ENCODE results near the gene HUS1B.
"Not testable (repeated sequence)": the region's sequence is repeated elsewhere in the genome, so short reads cannot be mapped to it uniquely, and the experiment has no call there.

The HUS1B gene

DNA sequence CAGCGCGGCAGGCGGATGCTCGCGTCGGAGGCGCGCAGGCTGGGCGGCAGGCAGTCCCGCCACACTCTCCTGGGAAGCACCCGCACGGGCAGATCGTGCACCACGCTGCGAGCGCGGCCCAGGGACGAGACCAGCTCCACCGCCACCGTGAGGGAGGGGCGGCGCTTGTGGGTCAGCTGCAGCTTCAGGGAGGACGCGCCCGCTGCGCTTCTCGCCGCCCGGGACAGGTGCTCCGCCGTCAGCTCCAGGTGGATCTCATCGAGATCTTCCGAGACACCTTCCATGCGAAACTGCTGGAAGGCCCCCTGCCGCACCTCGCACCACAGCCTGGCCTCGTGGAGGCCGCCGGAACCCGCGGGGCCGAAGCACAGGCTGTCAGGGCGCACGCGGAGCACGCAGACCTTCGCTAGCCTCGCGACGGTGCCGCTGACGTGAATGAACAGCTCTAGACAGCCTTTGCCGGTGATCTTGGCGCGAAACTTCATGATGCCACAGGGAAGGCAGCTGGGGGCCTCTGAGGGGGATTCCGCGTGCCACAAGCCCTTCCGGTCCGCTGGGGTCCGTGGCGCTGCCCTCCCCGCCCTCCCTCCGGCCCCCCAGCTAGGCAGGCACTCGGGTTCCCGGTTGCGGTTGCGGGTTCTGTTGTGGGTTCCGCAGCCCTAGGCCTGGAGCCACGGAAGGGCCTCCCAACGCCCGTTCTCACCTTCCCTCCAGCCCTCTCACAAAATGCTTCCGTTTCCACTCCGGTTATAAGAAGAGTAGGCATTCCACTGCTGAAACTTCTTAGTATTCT, at the start of gene HUS1B:
Gene HUS1B (minus strand): TSS at position 641 of the 793 bp plus-strand sequence. CDS start 156 bp downstream, at position 485.
- no peak within 1 kb of the TSS for H3K27ac ChIP-seq

GRCh38 chr6:706146-706545, 49.2 kb upstream of the HUS1B start:
- peaks cover 0 to 11% (median 9%) of the 10 kb centered on the region in 10 experiments; a peak in 11 of 20 replicates for H3K4me1 ChIP-seq
- H3K36me3 ChIP-seq: no peaks in the 10 kb centered on the region
- H3K9ac ChIP-seq: no peak overlapping the region
- no peak overlapping the region for H3K27ac ChIP-seq
- no peak overlapping the region for H3K4me3 ChIP-seq
- no peaks in the 10 kb centered on the region for H3K27me3 ChIP-seq
- no peak overlapping the region for H3K4me2 ChIP-seq
- H4K20me1 ChIP-seq: no peaks in the 10 kb centered on the region
- H3K9me3 ChIP-seq (replicated peaks in 1 of 11): no peaks in the 10 kb centered on the region
- no peak for TF ChIP-seq Cebpa-rat (IDR thresholded peaks at IDR 0.05)

More for the DNA sequence above, at the start of gene HUS1B:
- Histone ChIP-seq H3K9me3 (replicated peaks in 1 of 11) (peaks cover 4 to 34% (median 22%) of the 10 kb centered on the region in 11 experiments; a peak in 19 of 22 replicates), H3K4me3 (no peak within 1 kb of the TSS), H3K27me3 (no peaks in the 10 kb centered on the region), H4K20me1 (peaks cover 0 to 34% (median 0%) of the 10 kb centered on the region in 11 experiments; a peak in 7 of 22 replicates), H3K9ac (no peak within 1 kb of the TSS), H3K4me1 (peaks cover 0 to 12% (median 5%) of the 10 kb centered on the region in 10 experiments; a peak in 12 of 20 replicates), H3K36me3 (peaks cover 12 to 41% (median 16%) of the 10 kb centered on the region in 11 experiments), H3K4me2 (no peak within 1 kb of the TSS)
- peak in 1 of 11 experiments; percentile 6; a peak in 1 of 22 replicates for TF ChIP-seq Cebpa-rat (IDR thresholded peaks at IDR 0.05)

GRCh38 chr6:705047-705446, 48.1 kb upstream of the HUS1B start:
- no peak overlapping the region for H3K4me2 ChIP-seq
- no peak for TF ChIP-seq Cebpa-rat (IDR thresholded peaks at IDR 0.05)

DNA sequence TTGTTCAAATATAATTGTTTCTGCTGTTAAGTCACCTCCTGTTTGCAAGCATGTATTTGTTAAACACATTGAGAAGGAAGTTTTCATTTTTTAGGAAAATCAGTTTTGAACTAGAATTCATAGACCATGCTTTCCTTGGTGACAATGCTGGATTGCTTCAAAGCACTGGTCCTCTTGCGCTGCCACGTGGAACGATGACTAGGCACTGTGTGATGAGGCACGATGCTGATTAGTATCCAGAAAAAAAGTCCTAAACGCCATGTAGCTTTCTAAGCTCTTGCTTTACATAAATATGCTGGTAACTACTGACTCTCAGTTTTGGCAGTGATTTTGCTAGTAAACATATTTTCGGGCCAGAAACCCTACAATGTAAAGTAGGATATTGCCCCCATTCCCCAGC, 47.1 kb upstream of the HUS1B start:
- Histone ChIP-seq H3K4me2 (no peak overlapping the region), H3K27ac (no peak overlapping the region), H3K9ac (no peak overlapping the region), H3K27me3 (no peaks in the 10 kb centered on the region), H4K20me1 (no peaks in the 10 kb centered on the region), H3K9me3 (replicated peaks in 1 of 11) (no peaks in the 10 kb centered on the region), H3K4me1 (peaks cover 0 to 4% (median 0%) of the 10 kb centered on the region in 10 experiments; a peak in 1 of 20 replicates), H3K4me3 (no peak overlapping the region), H3K36me3 (no peaks in the 10 kb centered on the region)
- TF ChIP-seq Cebpa-rat (IDR thresholded peaks at IDR 0.05): no peak

More at GRCh38 chr6:705047-705446, 48.1 kb upstream of the HUS1B start:
- no peaks in the 10 kb centered on the region for H3K36me3 ChIP-seq
- no peaks in the 10 kb centered on the region for H4K20me1 ChIP-seq
- no peak overlapping the region for H3K27ac ChIP-seq
- H3K9me3 ChIP-seq (replicated peaks in 1 of 11): no peaks in the 10 kb centered on the region
- no peak overlapping the region for H3K4me3 ChIP-seq
- peaks cover 0 to 3% (median 2%) of the 10 kb centered on the region in 10 experiments; a peak in 10 of 20 replicates for H3K4me1 ChIP-seq
- H3K27me3 ChIP-seq: no peaks in the 10 kb centered on the region
- H3K9ac ChIP-seq: no peak overlapping the region

- no peak for TF ChIP-seq Cebpa-rat (IDR thresholded peaks at IDR 0.05)
- Histone ChIP-seq H3K4me2 (no peak overlapping the region), H3K4me1 (peaks cover 0 to 4% (median 0%) of the 10 kb centered on the region in 10 experiments; a peak in 1 of 20 replicates), H3K4me3 (no peak overlapping the region), H3K9me3 (replicated peaks in 1 of 11) (no peaks in the 10 kb centered on the region), H3K36me3 (no peaks in the 10 kb centered on the region), H3K27me3 (no peaks in the 10 kb centered on the region), H4K20me1 (no peaks in the 10 kb centered on the region), H3K9ac (no peak overlapping the region), H3K27ac (no peak overlapping the region)
Observed at GRCh38 chr6:703552-703951, 46.7 kb upstream of the HUS1B start.

GRCh38 chr6:701700-702479, 45.0 kb upstream of the HUS1B start:
- Histone ChIP-seq H3K36me3 (no peaks in the 10 kb centered on the region), H4K20me1 (no peaks in the 10 kb centered on the region), H3K9me3 (replicated peaks in 1 of 11) (no peaks in the 10 kb centered on the region), H3K4me2 (no peak overlapping the region), H3K9ac (no peak overlapping the region), H3K4me3 (no peak overlapping the region), H3K27ac (no peak overlapping the region), H3K4me1 (peaks cover 0 to 4% (median 0%) of the 10 kb centered on the region in 10 experiments; a peak in 1 of 20 replicates), H3K27me3 (no peaks in the 10 kb centered on the region)
- no peak for TF ChIP-seq Cebpa-rat (IDR thresholded peaks at IDR 0.05)

- Histone ChIP-seq H3K9ac (no peak overlapping the region), H3K4me1 (peaks cover 0 to 4% (median 0%) of the 10 kb centered on the region in 10 experiments; a peak in 1 of 20 replicates), H3K4me2 (no peak overlapping the region), H3K36me3 (no peaks in the 10 kb centered on the region), H3K4me3 (no peak overlapping the region), H3K27me3 (no peaks in the 10 kb centered on the region), H3K9me3 (replicated peaks in 1 of 11) (no peaks in the 10 kb centered on the region), H4K20me1 (no peaks in the 10 kb centered on the region), H3K27ac (no peak overlapping the region)
- TF ChIP-seq Cebpa-rat (IDR thresholded peaks at IDR 0.05): no peak
Observed at GRCh38 chr6:701215-701614, 44.3 kb upstream of the HUS1B start.

- Histone ChIP-seq H3K27ac (no peak overlapping the region), H3K9ac (no peak overlapping the region), H3K9me3 (replicated peaks in 1 of 11) (no peaks in the 10 kb centered on the region), H3K4me2 (no peak overlapping the region), H3K4me1 (peaks cover 0 to 4% (median 0%) of the 10 kb centered on the region in 10 experiments; a peak in 1 of 20 replicates), H3K27me3 (no peaks in the 10 kb centered on the region), H3K36me3 (no peaks in the 10 kb centered on the region), H4K20me1 (no peaks in the 10 kb centered on the region), H3K4me3 (no peak overlapping the region)
- no peak for TF ChIP-seq Cebpa-rat (IDR thresholded peaks at IDR 0.05)
Observed at GRCh38 chr6:700490-700889, 43.6 kb upstream of the HUS1B start.

DNA sequence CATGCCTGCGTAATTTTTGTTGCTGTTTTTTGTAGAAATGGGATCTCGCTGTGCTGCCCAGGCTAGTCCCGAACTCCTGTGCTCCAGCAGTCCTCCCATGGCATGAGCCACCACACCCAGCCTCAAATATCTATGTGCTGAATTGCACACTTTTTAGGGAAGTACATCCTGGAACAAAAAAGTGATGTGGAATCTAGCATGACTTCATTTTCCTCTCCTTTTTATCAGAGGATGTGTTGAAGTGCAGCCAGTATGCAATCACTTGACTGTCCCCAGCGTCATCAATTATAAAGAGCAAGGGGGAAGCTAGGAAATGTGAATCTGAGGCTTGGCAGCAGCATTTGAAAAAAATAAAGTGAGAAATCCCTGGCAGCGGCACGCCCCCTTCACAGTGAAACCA, 42.4 kb upstream of the HUS1B start:
- no peak for TF ChIP-seq Cebpa-rat (IDR thresholded peaks at IDR 0.05)
- Histone ChIP-seq H3K27ac (no peak overlapping the region), H3K9me3 (replicated peaks in 1 of 11) (no peaks in the 10 kb centered on the region), H3K36me3 (no peaks in the 10 kb centered on the region), H3K9ac (no peak overlapping the region), H3K4me1 (peaks cover 0 to 4% (median 0%) of the 10 kb centered on the region in 10 experiments; a peak in 1 of 20 replicates), H4K20me1 (no peaks in the 10 kb centered on the region), H3K4me3 (no peak overlapping the region), H3K4me2 (no peak overlapping the region), H3K27me3 (no peaks in the 10 kb centered on the region)

GRCh38 chr6:694431-695126, 37.7 kb upstream of the HUS1B start:
- not testable (repeated sequence) for H3K9me3 ChIP-seq (replicated peaks in 1 of 11); H3K27ac ChIP-seq; H3K27me3 ChIP-seq; H3K4me3 ChIP-seq; H3K9ac ChIP-seq; H3K4me2 ChIP-seq
- Histone ChIP-seq H3K4me1 (peaks cover 7 to 25% (median 20%) of the 10 kb centered on the region in 10 experiments; a peak in 18 of 20 replicates), H4K20me1 (peaks cover 0 to 27% (median 14%) of the 10 kb centered on the region in 11 experiments; a peak in 14 of 22 replicates), H3K36me3 (peaks cover 0 to 12% (median 8%) of the 10 kb centered on the region in 11 experiments; a peak in 14 of 22 replicates)
